Measurements from ENCODE around the gene SHH.

SHH gene

DNA sequence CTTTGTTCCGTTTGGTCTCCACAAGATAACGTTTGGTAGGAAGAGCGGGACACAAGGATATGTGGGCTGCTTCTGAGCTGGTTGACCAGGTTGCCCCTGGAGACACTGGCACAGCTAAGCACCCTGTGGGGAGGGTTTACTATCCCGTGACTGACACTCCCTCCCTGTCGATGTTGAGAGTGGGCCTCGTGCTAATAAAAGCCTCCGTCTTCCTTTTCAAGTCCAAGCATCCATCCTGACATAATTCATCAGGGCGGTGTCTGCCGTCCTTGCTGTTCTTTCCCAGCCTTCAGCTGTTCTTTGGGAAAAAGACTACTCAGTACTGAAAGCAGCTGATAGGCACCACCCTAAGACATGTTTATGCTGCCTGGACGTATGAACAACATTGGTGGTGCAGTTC is 49.6 kb downstream of the SHH start:
- no peak for TF ChIP-seq CTCF (IDR thresholded peaks at IDR 0.05; ENCODE audit: low read depth, low read length, missing control alignments)
- H3K4me3 ChIP-seq (replicated peaks; ENCODE audit: low read depth, low read length) = no peak overlapping the region

DNA sequence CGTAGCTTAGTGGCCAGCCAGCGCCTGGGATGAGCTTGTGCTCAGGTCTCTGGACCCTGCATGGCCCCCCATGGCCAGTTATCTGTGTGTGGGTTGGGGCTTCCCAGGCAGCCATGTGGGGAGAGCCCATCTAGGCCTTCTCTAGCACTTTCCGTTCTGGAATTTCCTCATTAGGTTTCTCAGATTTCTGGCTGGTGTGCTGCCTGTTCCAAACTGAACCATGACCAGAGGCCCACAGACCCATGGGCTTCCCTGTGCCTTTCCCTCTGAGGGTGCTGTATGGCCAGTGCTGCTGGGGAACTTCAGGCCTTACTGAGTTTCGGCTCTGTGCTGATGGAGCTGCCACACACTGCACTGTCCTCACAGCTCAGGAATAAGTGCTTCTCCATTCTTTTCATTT is 50.2 kb downstream of the SHH start:
- H3K4me3 ChIP-seq (replicated peaks; ENCODE audit: low read depth, low read length) = no peak overlapping the region
- TF ChIP-seq CTCF (IDR thresholded peaks at IDR 0.05; ENCODE audit: low read depth, low read length, missing control alignments) = no peak
- DNase-seq (ENCODE audit: extremely low read depth, low read depth) = no peak

More for the DNA sequence above, 49.6 kb downstream of the SHH start:
- DNase-seq (ENCODE audit: extremely low read depth, low read depth) = no peak

GRCh38 chr7:155761162-155761561 is 51.1 kb downstream of the SHH start:
- no peak for TF ChIP-seq CTCF (IDR thresholded peaks at IDR 0.05; ENCODE audit: low read depth, low read length, missing control alignments)

GRCh38 chr7:155759740-155760430 is 52.4 kb downstream of the SHH start:
- H3K4me3 ChIP-seq (replicated peaks; ENCODE audit: low read depth, low read length) = no peak overlapping the region
- DNase-seq (ENCODE audit: extremely low read depth, low read depth) = no peak
- no peak for TF ChIP-seq CTCF (IDR thresholded peaks at IDR 0.05; ENCODE audit: low read depth, low read length, missing control alignments)

More at GRCh38 chr7:155761162-155761561, 51.1 kb downstream of the SHH start:
- no peak for DNase-seq (ENCODE audit: extremely low read depth, low read depth)
- no peak overlapping the region for H3K4me3 ChIP-seq (replicated peaks; ENCODE audit: low read depth, low read length)

DNA sequence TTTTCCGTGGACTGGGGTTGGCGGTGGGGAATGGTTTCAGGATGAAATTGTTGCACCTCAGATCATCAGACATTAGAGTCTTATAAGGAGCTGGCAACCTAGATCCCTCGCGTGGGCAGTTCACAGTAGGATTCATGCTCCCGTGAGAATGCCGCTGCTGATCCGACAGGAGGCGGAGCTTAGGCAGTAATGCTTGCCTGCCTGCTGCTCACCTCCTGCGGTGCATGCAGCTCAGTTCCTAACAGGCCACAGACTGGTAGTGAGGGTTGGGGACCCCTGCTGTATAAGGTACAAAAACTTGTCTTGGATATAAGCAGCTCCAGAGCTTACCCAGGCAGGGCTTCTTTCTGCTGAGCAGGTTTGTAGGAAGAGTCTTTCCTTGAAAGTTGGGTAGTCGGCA is 53.9 kb downstream of the SHH start:
- no peak for TF ChIP-seq CTCF (IDR thresholded peaks at IDR 0.05; ENCODE audit: low read depth, low read length, missing control alignments)
- H3K4me3 ChIP-seq (replicated peaks; ENCODE audit: low read depth, low read length) = no peak overlapping the region
- no peak for DNase-seq (ENCODE audit: extremely low read depth, low read depth)

DNA sequence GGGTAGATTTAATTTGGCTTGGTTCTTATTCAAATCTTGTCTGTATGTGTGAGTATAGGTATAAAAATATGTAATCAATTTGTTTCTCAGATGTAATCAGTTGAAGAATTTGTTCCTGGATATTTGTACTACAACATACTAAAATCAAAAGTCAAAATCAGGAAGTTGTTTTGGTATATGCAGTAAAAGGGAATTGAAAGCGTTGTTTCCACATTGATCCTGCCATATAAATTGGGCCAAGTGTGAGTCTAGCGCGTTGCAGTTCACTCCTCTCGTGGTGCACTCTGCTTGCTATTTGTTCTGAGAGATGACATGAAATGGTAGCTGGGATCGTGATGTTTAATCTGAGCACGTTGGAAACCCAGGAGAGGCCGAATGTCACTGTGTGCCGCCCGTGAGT is 55.9 kb downstream of the SHH start:
- no peak overlapping the region for H3K4me3 ChIP-seq (replicated peaks; ENCODE audit: low read depth, low read length)
- no peak for DNase-seq (ENCODE audit: extremely low read depth, low read depth)
- no peak for TF ChIP-seq CTCF (IDR thresholded peaks at IDR 0.05; ENCODE audit: low read depth, low read length, missing control alignments)

DNA sequence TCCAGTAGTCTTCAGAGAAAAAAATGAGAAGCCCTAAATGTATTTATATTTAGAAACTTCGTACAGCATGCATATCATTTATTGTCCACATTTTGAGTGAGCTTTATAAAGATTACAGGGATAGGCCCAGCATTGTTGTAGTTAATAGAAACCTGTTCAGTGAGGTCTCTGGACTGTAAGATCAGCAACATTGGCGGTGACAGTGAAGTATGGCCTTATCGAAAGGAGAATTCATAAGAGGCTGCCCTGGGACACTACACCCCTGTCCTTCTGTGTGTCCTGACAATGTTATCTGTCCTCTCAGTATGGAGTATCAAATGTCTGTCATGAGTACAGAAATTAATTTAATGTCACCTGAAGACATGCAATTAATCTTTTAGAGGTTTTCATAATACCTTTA is 57.2 kb downstream of the SHH start:
- no peak for DNase-seq (ENCODE audit: extremely low read depth, low read depth)
- no peak for TF ChIP-seq CTCF (IDR thresholded peaks at IDR 0.05; ENCODE audit: low read depth, low read length, missing control alignments)
- no peak overlapping the region for H3K4me3 ChIP-seq (replicated peaks; ENCODE audit: low read depth, low read length)
